NCI-H187 (cell line): ENCODE measurements around the gene SRRT.

Experiments
- DNase-seq, 2 experiments: peaks; one replicate each; lab custom pipeline; 2025; lab: John Stamatoyannopoulos, UW

The SRRT gene

GRCh38 chr7:100880645-100881044 lies 5.7 kb downstream of the SRRT start:
- DNase-seq: no peak

- DNase-seq: no peak
These were observed 6.2 kb downstream of the SRRT start for GRCh38 chr7:100881136-100881535.

GRCh38 chr7:100882201-100882600 lies 7.3 kb downstream of the SRRT start:
- DNase-seq: no peak

GRCh38 chr7:100882785-100883526 lies 8.1 kb downstream of the SRRT start:
- DNase-seq: no peak

- no peak for DNase-seq
These were observed 10.0 kb downstream of the SRRT start for GRCh38 chr7:100884736-100885439.

GRCh38 chr7:100885440-100886141 lies 10.7 kb downstream of the SRRT start:
- DNase-seq: no peak

GRCh38 chr7:100886142-100886935 lies 11.4 kb downstream of the SRRT start:
- no peak for DNase-seq

- DNase-seq: no peak
These were observed 12.1 kb downstream of the SRRT start for GRCh38 chr7:100886936-100887515.

GRCh38 chr7:100887516-100888290 lies 12.8 kb downstream of the SRRT start:
- DNase-seq: no peak

- no peak for DNase-seq
These were observed 13.5 kb downstream of the SRRT start for GRCh38 chr7:100888291-100888987.

GRCh38 chr7:100888988-100889750 lies 14.3 kb downstream of the SRRT start, which contains the start of gene UFSP1:
Gene UFSP1 (minus strand): TSS chr7:100889715. CDS start chr7:100889271, 444 bp downstream.
- DNase-seq: no peak

GRCh38 chr7:100890653-100891567 lies 16.0 kb downstream of the SRRT start:
- no peak for DNase-seq

GRCh38 chr7:100891568-100892247 lies 16.8 kb downstream of the SRRT start:
- DNase-seq: no peak

GRCh38 chr7:100892364-100893317 lies 17.7 kb downstream of the SRRT start:
- DNase-seq: no peak

- no peak for DNase-seq
These were observed 18.5 kb downstream of the SRRT start for GRCh38 chr7:100893318-100893895.
